ENCODE data around the gene ZBTB49. TPM values are rescaled to one million over a fixed set of nuclear protein-coding genes. Genes with fewer than 3 reads are reported as not detected.

Gene ZBTB49
- total and polyA plus RNA-seq, 2 of the 13 experiments (the other 11 are each of a cell fraction or from before 2014, with no cell fraction given), result 3.3 to 4.3 TPM

DNA sequence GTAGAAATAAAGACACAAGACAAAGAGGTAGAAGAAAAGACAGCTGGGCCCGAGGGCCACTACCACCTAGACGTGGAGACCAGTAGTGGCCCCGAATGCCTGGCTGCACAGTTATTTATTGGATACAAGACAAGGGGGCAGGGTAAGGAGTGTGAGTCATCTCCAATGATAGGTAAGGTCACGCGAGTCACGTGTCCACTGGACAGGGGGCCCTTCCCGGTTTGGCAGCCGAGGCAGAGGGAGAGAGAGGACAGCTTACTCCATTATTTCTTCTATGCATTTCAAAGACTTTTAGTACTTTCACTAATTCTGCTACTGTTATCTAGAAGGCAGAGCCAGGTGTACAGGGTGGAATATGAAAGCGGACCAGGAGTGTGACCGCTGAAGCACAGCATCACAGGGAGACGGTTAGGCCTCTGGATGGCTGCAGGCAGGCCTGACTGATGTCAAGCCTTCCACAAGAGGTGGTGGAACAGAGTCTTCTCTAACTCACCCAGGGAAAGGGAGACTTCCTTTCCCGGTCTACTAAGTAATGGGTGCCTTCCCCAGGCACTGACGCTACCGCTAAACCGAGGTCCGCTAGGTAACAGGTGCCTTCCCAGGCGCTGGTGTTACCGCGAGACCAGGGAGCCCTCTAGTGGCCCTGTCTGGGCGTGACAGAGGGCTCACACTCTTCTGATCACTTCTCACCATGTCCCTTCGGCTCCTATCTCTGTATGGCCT, 44.9 kb downstream of the ZBTB49 start (continued):
- TF ChIP-seq, protein P1, sequence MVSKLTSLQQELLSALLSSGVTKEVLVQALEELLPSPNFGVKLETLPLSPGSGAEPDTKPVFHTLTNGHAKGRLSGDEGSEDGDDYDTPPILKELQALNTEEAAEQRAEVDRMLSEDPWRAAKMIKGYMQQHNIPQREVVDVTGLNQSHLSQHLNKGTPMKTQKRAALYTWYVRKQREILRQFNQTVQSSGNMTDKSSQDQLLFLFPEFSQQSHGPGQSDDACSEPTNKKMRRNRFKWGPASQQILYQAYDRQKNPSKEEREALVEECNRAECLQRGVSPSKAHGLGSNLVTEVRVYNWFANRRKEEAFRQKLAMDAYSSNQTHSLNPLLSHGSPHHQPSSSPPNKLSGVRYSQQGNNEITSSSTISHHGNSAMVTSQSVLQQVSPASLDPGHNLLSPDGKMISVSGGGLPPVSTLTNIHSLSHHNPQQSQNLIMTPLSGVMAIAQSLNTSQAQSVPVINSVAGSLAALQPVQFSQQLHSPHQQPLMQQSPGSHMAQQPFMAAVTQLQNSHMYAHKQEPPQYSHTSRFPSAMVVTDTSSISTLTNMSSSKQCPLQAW (CRISPR knock-in tag; IDR thresholded peaks at IDR 0.05), result no peak
- TF ChIP-seq FOXJ3 (CRISPR knock-in tag; IDR thresholded peaks at IDR 0.05; ENCODE audit: borderline replicate concordance), result 0 out of 2 replicates have a peak, but pooled peaks have one; percentile 41
- no peak for TF ChIP-seq SP5 (CRISPR knock-in tag; IDR thresholded peaks at IDR 0.05; ENCODE audit: borderline replicate concordance, low read depth)
- no peak for TF ChIP-seq PHF20 (CRISPR knock-in tag; IDR thresholded peaks at IDR 0.05)
- TF ChIP-seq, protein P2, sequence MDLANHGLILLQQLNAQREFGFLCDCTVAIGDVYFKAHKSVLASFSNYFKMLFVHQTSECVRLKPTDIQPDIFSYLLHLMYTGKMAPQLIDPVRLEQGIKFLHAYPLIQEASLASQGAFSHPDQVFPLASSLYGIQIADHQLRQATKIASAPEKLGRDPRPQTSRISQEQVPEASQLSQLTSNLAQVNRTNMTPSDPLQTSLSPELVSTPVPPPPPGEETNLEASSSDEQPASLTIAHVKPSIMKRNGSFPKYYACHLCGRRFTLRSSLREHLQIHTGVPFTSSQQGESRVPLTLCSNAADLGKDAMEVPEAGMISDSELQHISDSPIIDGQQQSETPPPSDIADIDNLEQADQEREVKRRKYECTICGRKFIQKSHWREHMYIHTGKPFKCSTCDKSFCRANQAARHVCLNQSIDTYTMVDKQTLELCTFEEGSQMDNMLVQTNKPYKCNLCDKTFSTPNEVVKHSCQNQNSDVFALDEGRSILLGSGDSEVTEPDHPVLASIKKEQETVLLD (CRISPR knock-in tag; IDR thresholded peaks at IDR 0.05; ENCODE audit: low read depth), result no peak
- TF ChIP-seq, protein P3, sequence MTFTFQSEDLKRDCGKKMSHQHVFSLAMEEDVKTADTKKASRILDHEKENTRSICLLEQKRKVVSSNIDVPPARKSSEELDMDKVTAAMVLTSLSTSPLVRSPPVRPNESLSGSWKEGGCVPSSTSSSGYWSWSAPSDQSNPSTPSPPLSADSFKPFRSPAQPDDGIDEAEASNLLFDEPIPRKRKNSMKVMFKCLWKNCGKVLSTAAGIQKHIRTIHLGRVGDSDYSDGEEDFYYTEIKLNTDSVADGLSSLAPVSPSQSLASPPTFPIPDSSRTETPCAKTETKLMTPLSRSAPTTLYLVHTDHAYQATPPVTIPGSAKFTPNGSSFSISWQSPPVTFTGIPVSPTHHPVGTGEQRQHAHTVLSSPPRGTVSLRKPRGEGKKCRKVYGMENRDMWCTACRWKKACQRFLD (CRISPR knock-in tag; IDR thresholded peaks at IDR 0.05; ENCODE audit: borderline replicate concordance), result no peak
- TF ChIP-seq GFI1 (CRISPR knock-in tag; IDR thresholded peaks at IDR 0.05; ENCODE audit: borderline replicate concordance), result no peak
- TF ChIP-seq U2AF1 (optimal IDR thresholded peaks at IDR 0.05; ENCODE audit: low read depth, low read length), result no peak
- TF ChIP-seq ZNF652 (CRISPR knock-in tag; IDR thresholded peaks at IDR 0.05; ENCODE audit: borderline replicate concordance, low read depth), result no peak
- TF ChIP-seq, protein P4, sequence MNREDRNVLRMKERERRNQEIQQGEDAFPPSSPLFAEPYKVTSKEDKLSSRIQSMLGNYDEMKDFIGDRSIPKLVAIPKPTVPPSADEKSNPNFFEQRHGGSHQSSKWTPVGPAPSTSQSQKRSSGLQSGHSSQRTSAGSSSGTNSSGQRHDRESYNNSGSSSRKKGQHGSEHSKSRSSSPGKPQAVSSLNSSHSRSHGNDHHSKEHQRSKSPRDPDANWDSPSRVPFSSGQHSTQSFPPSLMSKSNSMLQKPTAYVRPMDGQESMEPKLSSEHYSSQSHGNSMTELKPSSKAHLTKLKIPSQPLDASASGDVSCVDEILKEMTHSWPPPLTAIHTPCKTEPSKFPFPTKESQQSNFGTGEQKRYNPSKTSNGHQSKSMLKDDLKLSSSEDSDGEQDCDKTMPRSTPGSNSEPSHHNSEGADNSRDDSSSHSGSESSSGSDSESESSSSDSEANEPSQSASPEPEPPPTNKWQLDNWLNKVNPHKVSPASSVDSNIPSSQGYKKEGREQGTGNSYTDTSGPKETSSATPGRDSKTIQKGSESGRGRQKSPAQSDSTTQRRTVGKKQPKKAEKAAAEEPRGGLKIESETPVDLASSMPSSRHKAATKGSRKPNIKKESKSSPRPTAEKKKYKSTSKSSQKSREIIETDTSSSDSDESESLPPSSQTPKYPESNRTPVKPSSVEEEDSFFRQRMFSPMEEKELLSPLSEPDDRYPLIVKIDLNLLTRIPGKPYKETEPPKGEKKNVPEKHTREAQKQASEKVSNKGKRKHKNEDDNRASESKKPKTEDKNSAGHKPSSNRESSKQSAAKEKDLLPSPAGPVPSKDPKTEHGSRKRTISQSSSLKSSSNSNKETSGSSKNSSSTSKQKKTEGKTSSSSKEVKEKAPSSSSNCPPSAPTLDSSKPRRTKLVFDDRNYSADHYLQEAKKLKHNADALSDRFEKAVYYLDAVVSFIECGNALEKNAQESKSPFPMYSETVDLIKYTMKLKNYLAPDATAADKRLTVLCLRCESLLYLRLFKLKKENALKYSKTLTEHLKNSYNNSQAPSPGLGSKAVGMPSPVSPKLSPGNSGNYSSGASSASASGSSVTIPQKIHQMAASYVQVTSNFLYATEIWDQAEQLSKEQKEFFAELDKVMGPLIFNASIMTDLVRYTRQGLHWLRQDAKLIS (CRISPR knock-in tag; IDR thresholded peaks at IDR 0.05), result no peak
- TF ChIP-seq SIX1 (CRISPR knock-in tag; IDR thresholded peaks at IDR 0.05; ENCODE audit: borderline replicate concordance), result no peak
- TF ChIP-seq KDM4B (CRISPR knock-in tag; IDR thresholded peaks at IDR 0.05), result peak; percentile 43; the same call in 1 of the 2 replicates
- TF ChIP-seq, protein P5, sequence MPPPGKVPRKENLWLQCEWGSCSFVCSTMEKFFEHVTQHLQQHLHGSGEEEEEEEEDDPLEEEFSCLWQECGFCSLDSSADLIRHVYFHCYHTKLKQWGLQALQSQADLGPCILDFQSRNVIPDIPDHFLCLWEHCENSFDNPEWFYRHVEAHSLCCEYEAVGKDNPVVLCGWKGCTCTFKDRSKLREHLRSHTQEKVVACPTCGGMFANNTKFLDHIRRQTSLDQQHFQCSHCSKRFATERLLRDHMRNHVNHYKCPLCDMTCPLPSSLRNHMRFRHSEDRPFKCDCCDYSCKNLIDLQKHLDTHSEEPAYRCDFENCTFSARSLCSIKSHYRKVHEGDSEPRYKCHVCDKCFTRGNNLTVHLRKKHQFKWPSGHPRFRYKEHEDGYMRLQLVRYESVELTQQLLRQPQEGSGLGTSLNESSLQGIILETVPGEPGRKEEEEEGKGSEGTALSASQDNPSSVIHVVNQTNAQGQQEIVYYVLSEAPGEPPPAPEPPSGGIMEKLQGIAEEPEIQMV (CRISPR knock-in tag; IDR thresholded peaks at IDR 0.05; ENCODE audit: low read depth), result peak; percentile 74; the same call in 1 of the 2 replicates
- no peak for TF ChIP-seq NFIC (IDR thresholded peaks at IDR 0.05; ENCODE audit: low read length)
- no peak for TF ChIP-seq SP2 (CRISPR knock-in tag; IDR thresholded peaks at IDR 0.05)
- TF ChIP-seq ZBTB42 (CRISPR knock-in tag; IDR thresholded peaks at IDR 0.05), result no peak
- TF ChIP-seq ZNF331 (CRISPR knock-in tag; IDR thresholded peaks at IDR 0.05), result no peak
